Breast epithelium (tissue), 3 donors: ENCODE measurements around the gene SCAF8.

Experiments used
- CTCF ChIP-seq, 3 donors: fragments of 450-650 bp; IDR thresholded peaks; one replicate each; pipeline ENCODE4 v1.5.1; 2016 to 2017; ENCODE audit warnings: antibody characterized with exemption in 3 of 3, mild to moderate bottlenecking in 3 of 3, moderate library complexity in 3 of 3
- POLR2A ChIP-seq: fragments of 450-650 bp; IDR thresholded peaks from one replicate; pipeline ENCODE4 v1.6.1; 2016; ENCODE audit warnings: antibody characterized with exemption, mild to moderate bottlenecking, moderate library complexity
- POLR2AphosphoS5 ChIP-seq, 3 donors: sonication (generic); formaldehyde crosslinking; IDR thresholded peaks; one replicate each; pipeline ENCODE4 v1.6.1; 2017; ENCODE audit warnings: antibody characterized with exemption in 3 of 3

- TF ChIP-seq CTCF (IDR thresholded peaks at IDR 0.05): no peak
- no peak for TF ChIP-seq POLR2A
- TF ChIP-seq POLR2AphosphoS5 (IDR thresholded peaks at IDR 0.05): no peak
Observed at GRCh38 chr6:154766288-154766687, 33.1 kb downstream of the SCAF8 start.
